Activated CD8-positive, alpha-beta memory T cell treated with anti-CD3 and anti-CD28 coated beads, Interleukin-2, amount 50 U/mL, for 24 hours (primary cell): ENCODE measurements around the gene TAF7.
"Not testable (repeated sequence)": the region's sequence is repeated elsewhere in the genome, so short reads cannot be mapped to it uniquely, and the experiment has no call there.

Source experiments
- DNase-seq: peaks from one replicate; pipeline ENCODE4 v3.0.0-alpha.2; 2020; ENCODE audit errors: extremely low read depth

The TAF7 gene

GRCh38 chr5:141338538-141339306, 18.1 kb upstream of the TAF7 start, which contains the start of gene PCDHGA2:
PCDHGA2 (plus strand) TSS chr5:141338760.
- DNase-seq: no peak

- not testable (repeated sequence) for DNase-seq
Measured at GRCh38 chr5:141332571-141332970, 12.0 kb upstream of the TAF7 start.

GRCh38 chr5:141330299-141331080, 9.9 kb upstream of the TAF7 start, which contains the start of gene PCDHGA1:
PCDHGA1 (plus strand) TSS chr5:141330514.
- no peak for DNase-seq

GRCh38 chr5:141328231-141328630, 7.6 kb upstream of the TAF7 start:
- no peak for DNase-seq

GRCh38 chr5:141326088-141326854, 5.7 kb upstream of the TAF7 start:
- DNase-seq: no peak

GRCh38 chr5:141322261-141322660, 1.7 kb upstream of the TAF7 start:
- no peak for DNase-seq

- no peak for DNase-seq
Measured at GRCh38 chr5:141319699-141320098, 885 bp downstream of the TAF7 start.

GRCh38 chr5:141319202-141319601, 1.4 kb downstream of the TAF7 start:
- DNase-seq: no peak

GRCh38 chr5:141316963-141317362, 3.6 kb downstream of the TAF7 start:
- DNase-seq: not testable (repeated sequence)

- DNase-seq: no peak
Measured at GRCh38 chr5:141313711-141314110, 6.9 kb downstream of the TAF7 start.

- no peak for DNase-seq
Measured at GRCh38 chr5:141306630-141307029, 14.0 kb downstream of the TAF7 start.

GRCh38 chr5:141303756-141304155, 16.8 kb downstream of the TAF7 start, which contains the start of gene SLC25A2:
SLC25A2 (minus strand) TSS chr5:141304049; CDS start chr5:141303865, 184 bp downstream.
- DNase-seq: no peak

GRCh38 chr5:141298376-141298775, 22.2 kb downstream of the TAF7 start:
- DNase-seq: no peak

GRCh38 chr5:141272906-141273305, 47.7 kb downstream of the TAF7 start:
- DNase-seq: no peak

GRCh38 chr5:141269195-141269594, 51.4 kb downstream of the TAF7 start:
- no peak for DNase-seq
